Suppressor macrophage treated with lipopolysaccharide for 1 hour (primary cell): ENCODE measurements around the gene FRRS1L.

Source experiments
- DNase-seq, 3 donors: peaks; one replicate each; pipeline ENCODE4 v3.0.0-alpha.2; 2020 to 2022

The FRRS1L gene

GRCh38 chr9:109101202-109101595, 65.8 kb downstream of the FRRS1L start:
- no peak for DNase-seq

GRCh38 chr9:109100543-109101201, 66.4 kb downstream of the FRRS1L start:
- DNase-seq = no peak

- DNase-seq = no peak
Observed at GRCh38 chr9:109098960-109099308, 68.1 kb downstream of the FRRS1L start.

- no peak for DNase-seq
Observed at GRCh38 chr9:109098171-109098959, 68.7 kb downstream of the FRRS1L start.

- DNase-seq = no peak
Observed at GRCh38 chr9:109097146-109097545, 69.9 kb downstream of the FRRS1L start.

GRCh38 chr9:109095321-109095720, 71.7 kb downstream of the FRRS1L start:
- DNase-seq = no peak

- DNase-seq = no peak
Observed at GRCh38 chr9:109094268-109094667, 72.8 kb downstream of the FRRS1L start.

- no peak for DNase-seq
Observed at GRCh38 chr9:109092587-109092986, 74.5 kb downstream of the FRRS1L start.

- DNase-seq = no peak
Observed at GRCh38 chr9:109092051-109092580, 74.9 kb downstream of the FRRS1L start.

GRCh38 chr9:109088221-109088620, 78.8 kb downstream of the FRRS1L start:
- no peak for DNase-seq

- DNase-seq = no peak
Observed at GRCh38 chr9:109087795-109088194, 79.3 kb downstream of the FRRS1L start.

- peak; percentile 77 to 86 (median 77) for DNase-seq
Observed at GRCh38 chr9:109086221-109086620, 80.8 kb downstream of the FRRS1L start.

- no peak for DNase-seq
Observed at GRCh38 chr9:109085510-109085909, 81.5 kb downstream of the FRRS1L start.

- no peak for DNase-seq
Observed at GRCh38 chr9:109083813-109084405, 83.1 kb downstream of the FRRS1L start.

- no peak for DNase-seq
Observed at GRCh38 chr9:109083141-109083540, 83.9 kb downstream of the FRRS1L start.

- DNase-seq = no peak
Observed at GRCh38 chr9:109082091-109082620, 84.9 kb downstream of the FRRS1L start.
